GM19238 (cell line): Measurements from ENCODE around the gene CCNY.

Source experiments
- DNase-seq: peaks from one replicate; pipeline ENCODE4 v3.0.0; 2011; ENCODE audit warnings: low spot score; ENCODE audit not compliant: insufficient read length

Gene CCNY

GRCh38 chr10:35471435-35471834 lies 135.1 kb downstream of the CCNY start:
- no peak for DNase-seq

- no peak for DNase-seq
Measured at GRCh38 chr10:35480142-35480541, 143.8 kb downstream of the CCNY start.

GRCh38 chr10:35481413-35481812 lies 145.1 kb downstream of the CCNY start:
- DNase-seq, result no peak

- DNase-seq, result no peak
Measured at GRCh38 chr10:35486297-35486990, 150.1 kb downstream of the CCNY start.

- DNase-seq, result no peak
Measured at GRCh38 chr10:35487336-35488034, 151.2 kb downstream of the CCNY start.

GRCh38 chr10:35488228-35488627 lies 151.9 kb downstream of the CCNY start:
- no peak for DNase-seq

GRCh38 chr10:35492386-35493195 lies 156.3 kb downstream of the CCNY start:
- no peak for DNase-seq

GRCh38 chr10:35493196-35494118 lies 157.1 kb downstream of the CCNY start:
- no peak for DNase-seq

- DNase-seq, result peak; percentile 27
Measured at GRCh38 chr10:35495521-35496119, 159.3 kb downstream of the CCNY start.

GRCh38 chr10:35497909-35498308 lies 161.6 kb downstream of the CCNY start:
- no peak for DNase-seq

GRCh38 chr10:35498693-35499092 lies 162.4 kb downstream of the CCNY start:
- no peak for DNase-seq

- no peak for DNase-seq
Measured at GRCh38 chr10:35501923-35502322, 165.6 kb downstream of the CCNY start.

GRCh38 chr10:35502692-35503091 lies 166.4 kb downstream of the CCNY start:
- no peak for DNase-seq

- no peak for DNase-seq
Measured at GRCh38 chr10:35503578-35503977, 167.3 kb downstream of the CCNY start.

GRCh38 chr10:35504132-35504531 lies 167.8 kb downstream of the CCNY start:
- no peak for DNase-seq

- no peak for DNase-seq
Measured at GRCh38 chr10:35505241-35505873, 169.0 kb downstream of the CCNY start.

- DNase-seq, result no peak
Measured at GRCh38 chr10:35506741-35507140, 170.4 kb downstream of the CCNY start.

- DNase-seq, result no peak
Measured at GRCh38 chr10:35507519-35508109, 171.3 kb downstream of the CCNY start.

- DNase-seq, result no peak
Measured at GRCh38 chr10:35508647-35509046, 172.3 kb downstream of the CCNY start.

GRCh38 chr10:35510891-35511290 lies 174.6 kb downstream of the CCNY start:
- DNase-seq, result no peak
